T-helper 1 cell treated with Interleukin-12 subunit alpha and Interleukin-12 subunit beta and Interleukin-4 antibody, amounts not matched to agents 30 ng/mL and 1 ng/mL, for 36 hours (primary cell): ENCODE results near the gene NEXN. TPM values are rescaled to one million over a fixed set of nuclear protein-coding genes. Genes with fewer than 3 reads are reported as not detected.

Experiments used
- total RNA-seq: library from RNA; stranded (reverse); gene quantifications from 2 replicates; pipeline ENCODE4 v1.2.3, GENCODE V29; 2022

Gene NEXN
- total RNA-seq, 1 donor from 2014 or later: 1.3 TPM

Other genes with a start within 250 kb of the NEXN start
- 42.6 and 43.5 TPM in 2 replicates for gene ZZZ3, start 206.0 kb upstream of the NEXN start, total RNA-seq
- gene USP33, start 128.8 kb upstream of the NEXN start, total RNA-seq: 55.1 and 64.2 TPM in 2 replicates
- gene MIGA1, start 109.0 kb upstream of the NEXN start, total RNA-seq: 10.2 and 11.8 TPM in 2 replicates
- 205 and 213 TPM in 2 replicates for gene FUBP1, start 90.4 kb downstream of the NEXN start, total RNA-seq
- 8.0 and 9.5 TPM in 2 replicates for gene DNAJB4, start 116.3 kb downstream of the NEXN start, total RNA-seq
- 0.07 TPM in 2 replicates for gene GIPC2, start 157.3 kb downstream of the NEXN start, total RNA-seq